ENCODE results near the gene LRIG1.

Gene LRIG1

DNA sequence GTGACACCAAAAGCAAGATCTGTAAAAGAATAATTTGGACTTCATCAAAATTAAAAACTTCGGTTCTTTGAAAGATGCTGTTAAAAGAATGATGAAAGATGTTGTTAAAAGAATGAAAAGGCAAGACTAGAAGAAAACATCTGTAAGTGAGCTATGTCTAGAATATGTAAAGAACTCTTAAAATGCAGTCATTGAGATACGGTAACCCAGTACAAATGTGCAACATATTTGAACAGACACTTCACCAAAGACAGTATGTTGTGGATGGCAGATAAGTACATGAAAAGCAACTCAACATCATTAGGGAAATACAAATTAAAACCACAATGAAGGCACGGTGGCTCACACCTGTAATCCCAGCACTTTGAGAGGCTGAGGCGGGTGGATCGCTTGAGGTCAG is 139.5 kb downstream of the LRIG1 start:
- H3K36me3 Mint-ChIP-seq (ENCODE audit: low read depth): no peaks in the 10 kb centered on the region
- no peaks in the 10 kb centered on the region for H3K27me3 Mint-ChIP-seq (ENCODE audit: low read depth)
- TF ChIP-seq, protein P1, sequence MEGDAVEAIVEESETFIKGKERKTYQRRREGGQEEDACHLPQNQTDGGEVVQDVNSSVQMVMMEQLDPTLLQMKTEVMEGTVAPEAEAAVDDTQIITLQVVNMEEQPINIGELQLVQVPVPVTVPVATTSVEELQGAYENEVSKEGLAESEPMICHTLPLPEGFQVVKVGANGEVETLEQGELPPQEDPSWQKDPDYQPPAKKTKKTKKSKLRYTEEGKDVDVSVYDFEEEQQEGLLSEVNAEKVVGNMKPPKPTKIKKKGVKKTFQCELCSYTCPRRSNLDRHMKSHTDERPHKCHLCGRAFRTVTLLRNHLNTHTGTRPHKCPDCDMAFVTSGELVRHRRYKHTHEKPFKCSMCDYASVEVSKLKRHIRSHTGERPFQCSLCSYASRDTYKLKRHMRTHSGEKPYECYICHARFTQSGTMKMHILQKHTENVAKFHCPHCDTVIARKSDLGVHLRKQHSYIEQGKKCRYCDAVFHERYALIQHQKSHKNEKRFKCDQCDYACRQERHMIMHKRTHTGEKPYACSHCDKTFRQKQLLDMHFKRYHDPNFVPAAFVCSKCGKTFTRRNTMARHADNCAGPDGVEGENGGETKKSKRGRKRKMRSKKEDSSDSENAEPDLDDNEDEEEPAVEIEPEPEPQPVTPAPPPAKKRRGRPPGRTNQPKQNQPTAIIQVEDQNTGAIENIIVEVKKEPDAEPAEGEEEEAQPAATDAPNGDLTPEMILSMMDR (IDR thresholded peaks at IDR 0.05; ENCODE audit: unreplicated experiment in 3 of 3): no peak
- no peak overlapping the region for H3K4me3 Mint-ChIP-seq
- H3K9me3 Mint-ChIP-seq: no peaks in the 10 kb centered on the region
- H3K4me1 Mint-ChIP-seq: peaks cover 34% of the 10 kb centered on the region
- peak overlapping the region in 1 of 3 experiments; percentile 24 for H3K27ac Mint-ChIP-seq

- TF ChIP-seq, protein P1 (IDR thresholded peaks at IDR 0.05; ENCODE audit: unreplicated experiment in 3 of 3): no peak
- H3K9me3 Mint-ChIP-seq: no peaks in the 10 kb centered on the region
- H3K27me3 Mint-ChIP-seq (ENCODE audit: low read depth): no peaks in the 10 kb centered on the region
- no peak overlapping the region for H3K4me3 Mint-ChIP-seq
- H3K4me1 Mint-ChIP-seq: peaks cover 24% of the 10 kb centered on the region
- H3K27ac Mint-ChIP-seq: peak overlapping the region in 1 of 3 experiments; percentile 22
- no peaks in the 10 kb centered on the region for H3K36me3 Mint-ChIP-seq (ENCODE audit: low read depth)
Measured at GRCh38 chr3:66355997-66356396, 144.8 kb downstream of the LRIG1 start.

- H3K36me3 Mint-ChIP-seq (ENCODE audit: low read depth): no peaks in the 10 kb centered on the region
- H3K4me3 Mint-ChIP-seq: no peak overlapping the region
- peak overlapping the region in 1 of 3 experiments; percentile 91 for H3K27ac Mint-ChIP-seq
- H3K9me3 Mint-ChIP-seq: no peaks in the 10 kb centered on the region
- peaks cover 25% of the 10 kb centered on the region for H3K4me1 Mint-ChIP-seq
- TF ChIP-seq, protein P1 (IDR thresholded peaks at IDR 0.05; ENCODE audit: unreplicated experiment in 3 of 3): no peak
- no peaks in the 10 kb centered on the region for H3K27me3 Mint-ChIP-seq (ENCODE audit: low read depth)
Measured at GRCh38 chr3:66355394-66355793, 145.4 kb downstream of the LRIG1 start.

GRCh38 chr3:66354001-66354400 is 146.8 kb downstream of the LRIG1 start:
- H3K36me3 Mint-ChIP-seq (ENCODE audit: low read depth): no peaks in the 10 kb centered on the region

DNA sequence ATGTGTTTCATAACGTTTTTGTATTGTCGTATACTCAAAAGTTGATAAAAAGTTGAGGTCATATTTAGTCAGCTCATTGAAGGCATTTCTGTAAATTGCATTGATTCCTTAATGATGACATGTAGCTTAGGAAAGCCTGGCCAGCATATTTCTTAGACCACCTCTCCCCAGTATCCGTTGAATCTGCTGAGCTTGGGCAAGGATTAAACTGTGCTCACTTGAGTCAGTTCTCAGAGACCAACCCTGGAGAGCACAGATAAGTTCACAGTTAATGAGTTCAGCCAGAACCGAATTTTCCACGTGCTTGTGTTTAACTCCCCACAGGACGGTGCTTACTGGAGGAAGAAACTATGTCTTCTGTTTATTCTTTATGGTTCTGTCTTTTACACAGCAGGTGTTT is 147.3 kb downstream of the LRIG1 start:
- Mint-ChIP-seq H3K4me3 (no peak overlapping the region), H3K27me3 (ENCODE audit: low read depth) (no peaks in the 10 kb centered on the region), H3K36me3 (ENCODE audit: low read depth) (no peaks in the 10 kb centered on the region), H3K9me3 (no peaks in the 10 kb centered on the region), H3K27ac (peak overlapping the region; percentile 31 to 91 (median 47)), H3K4me1 (peaks cover 33% of the 10 kb centered on the region)
- TF ChIP-seq, protein P1 (IDR thresholded peaks at IDR 0.05; ENCODE audit: unreplicated experiment in 3 of 3): no peak

More at GRCh38 chr3:66354001-66354400, 146.8 kb downstream of the LRIG1 start:
- TF ChIP-seq, protein P1 (IDR thresholded peaks at IDR 0.05; ENCODE audit: unreplicated experiment in 3 of 3): no peak
- Mint-ChIP-seq H3K27ac (peak overlapping the region; percentile 31 to 91 (median 47)), H3K27me3 (ENCODE audit: low read depth) (no peaks in the 10 kb centered on the region), H3K4me1 (peaks cover 29% of the 10 kb centered on the region), H3K4me3 (no peak overlapping the region), H3K9me3 (no peaks in the 10 kb centered on the region)

DNA sequence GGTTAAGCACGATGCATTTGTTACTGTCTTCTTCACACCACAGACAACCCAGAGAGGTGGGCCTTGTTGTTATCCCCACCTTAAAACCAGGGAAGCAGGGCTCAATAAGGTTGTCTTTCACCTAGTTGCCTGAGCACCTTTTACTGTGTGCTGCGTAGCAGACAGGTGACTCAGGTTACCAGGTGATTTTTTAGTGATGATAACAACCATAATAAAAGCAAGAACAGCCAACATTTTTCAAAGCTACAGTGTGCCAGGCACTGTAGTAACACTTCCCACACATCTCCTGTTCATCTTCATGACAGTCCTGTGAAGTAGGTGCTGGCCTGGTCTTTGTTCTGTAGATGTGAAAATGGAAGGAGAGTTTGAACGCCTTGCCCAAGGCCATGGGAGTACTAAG is 147.8 kb downstream of the LRIG1 start:
- no peak overlapping the region for H3K27ac Mint-ChIP-seq
- H3K9me3 Mint-ChIP-seq: no peaks in the 10 kb centered on the region
- H3K27me3 Mint-ChIP-seq (ENCODE audit: low read depth): no peaks in the 10 kb centered on the region
- H3K4me1 Mint-ChIP-seq: peaks cover 35% of the 10 kb centered on the region
- H3K4me3 Mint-ChIP-seq: no peak overlapping the region
- TF ChIP-seq, protein P1 (IDR thresholded peaks at IDR 0.05; ENCODE audit: unreplicated experiment in 3 of 3): no peak
- H3K36me3 Mint-ChIP-seq (ENCODE audit: low read depth): peaks cover 2% of the 10 kb centered on the region

All from nephron (organoid).